HepG2 (cell line): ENCODE results near the gene PET100. TPM values are rescaled to one million over a fixed set of nuclear protein-coding genes. Genes with fewer than 3 reads are reported as not detected.

Experiments
- ATAC-seq: fragments of 200-7000 bp; cut with Tn5 transposase; 3 replicates; pipeline ENCODE4 v1.9.1; 2020; ENCODE audit warnings: mild to moderate bottlenecking, moderate library complexity
- BruUV-seq: library from RNA; stranded (reverse); fragments of 400-500 nt; replicated peaks from 2 replicates; lab custom pipeline; 2021; lab: Mats Ljungman, UMichigan
- CTCF ChIA-PET: fragments of 300-600 bp; formaldehyde crosslinking; extraction: SDS; loops from one replicate; lab custom pipeline; 2021; ENCODE audit warnings: low total read pairs, inconsistent platforms, low intra/inter-chr PET ratio; lab: Yijun Ruan, JAX
- POLR2A ChIA-PET: fragments of 350-600 bp; sonication (Branson Sonifier 250); formaldehyde crosslinking; loops from one replicate; lab custom pipeline; 2020; ENCODE audit warnings: antibody characterized with exemption, inconsistent platforms; lab: Yijun Ruan, JAX
- DNase-seq: peaks from one replicate; pipeline ENCODE4 v3.0.0-alpha.2; 2015; ENCODE audit warnings: low spot score
- FAIRE-seq: peaks from 3 replicates; lab custom pipeline; 2011; peaks lifted over from hg19 to GRCh38; lab: Jason Lieb, UNC
- H2AFZ ChIP-seq: one replicate; pipeline ENCODE4 v1.6.1; 2011; ENCODE audit warnings: low read length, inconsistent platforms
- H3K27ac ChIP-seq: fragments of 300-600 bp; 3 replicates; pipeline ENCODE4 v1.8.0; 2011; ENCODE audit warnings: mixed run types, mild to moderate bottlenecking, mixed read lengths, low read length, inconsistent platforms; ENCODE audit not compliant: insufficient read depth; ENCODE audit errors: extremely low read length
- H3K27me3 ChIP-seq, 2 experiments: fragments of 200-600 bp in 1 of 2; 2 replicates in 1 of 2; 3 replicates in 1 of 2; pipeline versions ENCODE4 v1.6.0 to v1.8.0; 2011; ENCODE audit warnings: low read length in 2 of 2, mild to moderate bottlenecking in 2 of 2, moderate library complexity in 2 of 2, inconsistent platforms in 1 of 2; ENCODE audit not compliant: insufficient read depth in 2 of 2, control insufficient read depth in 1 of 2
- H3K36me3 ChIP-seq, 2 experiments: fragments of 200-600 bp in 1 of 2; replicated peaks in 1 of 2; 2 replicates in 1 of 2; 3 replicates in 1 of 2; pipeline versions ENCODE4 v1.5.1 to v1.8.0; 2011; ENCODE audit warnings: low read length in 2 of 2, inconsistent platforms in 1 of 2; ENCODE audit not compliant: insufficient read depth in 2 of 2, control insufficient read depth in 1 of 2
- H3K4me1 ChIP-seq: 2 replicates; pipeline ENCODE4 v1.5.1; 2012; ENCODE audit warnings: low read length, inconsistent platforms; ENCODE audit not compliant: insufficient read depth
- H3K4me2 ChIP-seq: 2 replicates; pipeline ENCODE4 v1.6.0; 2011; ENCODE audit warnings: low read depth, low read length, inconsistent platforms
- H3K4me3 ChIP-seq, 3 experiments: fragments of 200-600 bp in 1 of 3; sonication (generic), shearing (Covaris generic) in 1 of 3; replicated peaks in 1 of 3; 2 replicates each; pipeline ENCODE4 v1.5.1; 2011 to 2016; ENCODE audit warnings: low read length in 3 of 3, inconsistent platforms in 2 of 3, low read depth in 2 of 3, mild to moderate bottlenecking in 2 of 3, control low read depth in 1 of 3, mixed read lengths in 1 of 3; ENCODE audit not compliant: insufficient read depth in 1 of 3
- H3K79me2 ChIP-seq: one replicate; pipeline ENCODE4 v1.6.1; 2011; ENCODE audit warnings: low read length, inconsistent platforms; ENCODE audit not compliant: insufficient read depth
- H3K9ac ChIP-seq: 2 replicates; pipeline ENCODE4 v1.6.0; 2011; ENCODE audit warnings: mild to moderate bottlenecking, low read depth, low read length, inconsistent platforms; ENCODE audit not compliant: insufficient read depth
- H3K9me3 ChIP-seq: 2 replicates; pipeline ENCODE4 v1.5.1; 2012; ENCODE audit warnings: mild to moderate bottlenecking, low read length
- H4K20me1 ChIP-seq: 2 replicates; pipeline ENCODE4 v1.6.0; 2011; ENCODE audit warnings: inconsistent platforms, mild to moderate bottlenecking, low read length, moderate library complexity; ENCODE audit not compliant: insufficient read depth
- CCAR2 ChIP-seq: fragments of 200-400 bp; formaldehyde crosslinking; optimal IDR thresholded peaks from 2 replicates; pipeline ENCODE3; 2018; ENCODE audit warnings: low read depth, mild to moderate bottlenecking, low read length, moderate library complexity
- HMG20B ChIP-seq: conservative IDR thresholded peaks from 2 replicates; pipeline ENCODE4 v1.6.1; 2016; ENCODE audit warnings: missing genetic modification reagents, missing compliant biosample characterization
- KDM2A ChIP-seq: sonication (generic); formaldehyde crosslinking; IDR thresholded peaks from 2 replicates; pipeline ENCODE4 v1.4.0; 2020; ENCODE audit warnings: low read depth, missing genetic modification reagents, borderline replicate concordance
- NFATC3 ChIP-seq: sonication (generic); formaldehyde crosslinking; IDR thresholded peaks from 2 replicates; pipeline ENCODE4 v1.5.1; 2020; ENCODE audit warnings: mild to moderate bottlenecking, missing genetic modification reagents
- NFIC ChIP-seq: IDR thresholded peaks from 2 replicates; pipeline ENCODE4 v1.6.1; 2012; ENCODE audit warnings: mild to moderate bottlenecking, low read length, inconsistent platforms
- RELA ChIP-seq: sonication (generic); formaldehyde crosslinking; IDR thresholded peaks from 2 replicates; pipeline ENCODE4 v1.4.0; 2020; ENCODE audit warnings: missing genetic modification reagents
- REXO4 ChIP-seq: sonication (generic); formaldehyde crosslinking; IDR thresholded peaks from 2 replicates; pipeline ENCODE4 v1.8.0; 2022; ENCODE audit warnings: missing genetic modification reagents, mild to moderate bottlenecking, borderline replicate concordance
- ZNF564 ChIP-seq: sonication (generic); formaldehyde crosslinking; IDR thresholded peaks from 2 replicates; pipeline ENCODE4 v1.8.1; 2023; ENCODE audit warnings: mild to moderate bottlenecking, missing genetic modification reagents
- ZNF572 ChIP-seq: sonication (generic); formaldehyde crosslinking; IDR thresholded peaks from 2 replicates; pipeline ENCODE4 v1.5.1; 2020; ENCODE audit warnings: mild to moderate bottlenecking, missing genetic modification reagents
- WGBS: methylation state at CpG from one replicate; pipeline ENCODE4 v1.1.6; 2017; ENCODE audit warnings: low lambda C conversion rate; 5-methylcytosine and 5-hydroxymethylcytosine counted together
- in situ Hi-C: cut with HindIII; loops from 2 replicates; pipeline ENCODE4 v1.10.0; 2017; ENCODE audit warnings: low pct_unique_long_range_greater_than_20kb; ENCODE audit not compliant: extremely low pct_ligation_motif_present
- intact Hi-C: fragments of 100-400 bp; cut with micrococcal nuclease; formaldehyde crosslinking; loops from one replicate; pipeline ENCODE4 v1.10.0; 2022; ENCODE audit not compliant: unreplicated experiment
- polyA plus RNA-seq, 8 experiments: library from polyadenylated mRNA; depleted of rRNA in 3 of 8; stranded (reverse) in 7 of 8; unstranded in 1 of 8; fragments of >200 nt; fragmentation: Illumina TruSeq in 4 of 8; extraction: Trizol in 4 of 8; gene quantifications; 2 replicates each; pipeline versions ENCODE4 v1.2.1 to v1.2.3, GENCODE V29; 2011 to 2016; ENCODE audit warnings: low read depth in 4 of 8, missing spikeins in 1 of 8, mixed read lengths in 1 of 8; ENCODE audit not compliant: insufficient read depth in 1 of 8
- total RNA-seq, 5 experiments: library from RNA; depleted of rRNA; stranded (reverse); fragments of >200 nt; fragmentation: Illumina TruSeq; extraction: Trizol; gene quantifications; 2 replicates each; pipeline ENCODE4 v1.2.3, GENCODE V29; 2016; ENCODE audit warnings: low read depth in 1 of 5
- TF ChIP-seq, protein P1 (sequence below): sonication (generic); formaldehyde crosslinking; conservative IDR thresholded peaks from 2 replicates; pipeline ENCODE4 v1.8.0; 2022; ENCODE audit warnings: mild to moderate bottlenecking, moderate library complexity, missing genetic modification reagents
- TF ChIP-seq, protein P2 (sequence below): sonication (generic); formaldehyde crosslinking; IDR thresholded peaks from 2 replicates; pipeline ENCODE4 v1.5.1; 2020; ENCODE audit warnings: mild to moderate bottlenecking, missing genetic modification reagents
- TF ChIP-seq, protein P3 (sequence below): sonication (generic); formaldehyde crosslinking; IDR thresholded peaks from 2 replicates; pipeline ENCODE4 v1.5.1; 2020; ENCODE audit warnings: missing genetic modification reagents, mild to moderate bottlenecking, borderline replicate concordance
- TF ChIP-seq, protein P4 (sequence below): sonication (generic); formaldehyde crosslinking; IDR thresholded peaks from 2 replicates; pipeline ENCODE4 v1.5.1; 2020; ENCODE audit warnings: mild to moderate bottlenecking, missing genetic modification reagents, moderate library complexity

PET100 gene
- total and polyA plus RNA-seq, 2 of the 13 experiments (the other 11 are each of a cell fraction or from before 2014, with no cell fraction given), result 22.3 to 66.5 TPM

DNA sequence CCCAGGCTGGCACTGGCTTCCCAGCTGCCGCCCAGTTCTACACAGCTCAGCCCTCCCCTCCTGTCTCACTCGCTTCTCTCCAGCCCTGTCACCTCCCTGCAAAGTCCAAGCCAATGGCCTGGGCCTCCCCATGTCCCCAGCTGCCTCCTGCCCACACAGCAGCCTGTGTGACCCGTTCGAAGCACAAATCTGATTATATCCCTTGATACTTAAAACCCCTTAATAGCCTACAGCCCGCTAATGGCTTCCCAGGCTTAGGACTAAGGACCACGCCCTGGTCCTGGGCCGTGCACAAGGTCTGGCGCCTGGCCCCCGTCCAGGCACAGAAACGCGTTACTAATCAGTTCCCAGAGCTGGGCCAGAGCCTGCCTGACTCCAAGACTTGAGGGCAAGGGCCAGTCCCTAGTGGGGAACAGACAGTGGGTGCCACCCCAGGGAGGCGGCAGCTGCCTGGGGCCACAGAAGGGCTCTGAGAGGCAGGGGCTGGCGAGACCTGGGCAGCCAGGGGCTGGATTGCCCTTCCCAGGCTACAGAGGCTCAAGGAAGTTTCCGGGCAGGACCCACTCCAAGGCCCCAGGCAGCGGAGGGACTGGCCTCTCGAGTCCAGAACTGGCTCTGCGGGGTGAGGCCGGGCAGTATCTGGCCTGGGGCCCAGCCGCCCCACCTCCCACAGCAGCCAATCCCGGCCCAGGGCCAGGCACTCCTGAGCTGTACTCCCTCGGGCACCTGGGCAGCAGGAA is 10.7 kb upstream of the PET100 start:
- Histone ChIP-seq H3K4me3 (no peak overlapping the region), H4K20me1 (no peaks in the 10 kb centered on the region), H2AFZ (no peak overlapping the region), H3K79me2 (no peaks in the 10 kb centered on the region), H3K36me3 (peaks cover 24 to 48% of the 10 kb centered on the region in 2 experiments), H3K27ac (peak overlapping the region; percentile 27), H3K9me3 (no peaks in the 10 kb centered on the region), H3K9ac (no peak overlapping the region), H3K4me1 (no peaks in the 10 kb centered on the region; the same call in 1 of the 2 replicates), H3K27me3 (no peaks in the 10 kb centered on the region; a peak in 1 of 5 replicates), H3K4me2 (no peak overlapping the region)
- CTCF ChIA-PET, result no interaction called here
- ATAC-seq, result peak; percentile 6
- no TSS peak for BruUV-seq
- 98% methylated on average over 11 of the region's 21 CpGs for WGBS
- in situ Hi-C loops, result no loop called here
- POLR2A ChIA-PET, result interaction anchor here (1.0 kb wide), 1 partner anchor 14 kb away, joined by 3 read pairs; the partner anchor contains the start of gene PCP2
- no peak for FAIRE-seq
- DNase-seq, result no peak
- intact Hi-C loops, result no loop called here
- TF ChIP-seq ZNF564 (CRISPR knock-in tag) (no peak), NFIC (no peak), ZNF572 (no peak), REXO4 (no peak), HMG20B (no peak), KDM2A (CRISPR knock-in tag) (0 out of 2 replicates have a peak, but pooled peaks have one; percentile 39), NFATC3 (CRISPR knock-in tag) (no peak), RELA (CRISPR knock-in tag) (no peak), CCAR2 (no peak)
- TF ChIP-seq, protein P1, sequence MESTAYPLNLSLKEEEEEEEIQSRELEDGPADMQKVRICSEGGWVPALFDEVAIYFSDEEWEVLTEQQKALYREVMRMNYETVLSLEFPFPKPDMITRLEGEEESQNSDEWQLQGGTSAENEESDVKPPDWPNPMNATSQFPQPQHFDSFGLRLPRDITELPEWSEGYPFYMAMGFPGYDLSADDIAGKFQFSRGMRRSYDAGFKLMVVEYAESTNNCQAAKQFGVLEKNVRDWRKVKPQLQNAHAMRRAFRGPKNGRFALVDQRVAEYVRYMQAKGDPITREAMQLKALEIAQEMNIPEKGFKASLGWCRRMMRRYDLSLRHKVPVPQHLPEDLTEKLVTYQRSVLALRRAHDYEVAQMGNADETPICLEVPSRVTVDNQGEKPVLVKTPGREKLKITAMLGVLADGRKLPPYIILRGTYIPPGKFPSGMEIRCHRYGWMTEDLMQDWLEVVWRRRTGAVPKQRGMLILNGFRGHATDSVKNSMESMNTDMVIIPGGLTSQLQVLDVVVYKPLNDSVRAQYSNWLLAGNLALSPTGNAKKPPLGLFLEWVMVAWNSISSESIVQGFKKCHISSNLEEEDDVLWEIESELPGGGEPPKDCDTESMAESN, result no peak
- TF ChIP-seq, protein P2, sequence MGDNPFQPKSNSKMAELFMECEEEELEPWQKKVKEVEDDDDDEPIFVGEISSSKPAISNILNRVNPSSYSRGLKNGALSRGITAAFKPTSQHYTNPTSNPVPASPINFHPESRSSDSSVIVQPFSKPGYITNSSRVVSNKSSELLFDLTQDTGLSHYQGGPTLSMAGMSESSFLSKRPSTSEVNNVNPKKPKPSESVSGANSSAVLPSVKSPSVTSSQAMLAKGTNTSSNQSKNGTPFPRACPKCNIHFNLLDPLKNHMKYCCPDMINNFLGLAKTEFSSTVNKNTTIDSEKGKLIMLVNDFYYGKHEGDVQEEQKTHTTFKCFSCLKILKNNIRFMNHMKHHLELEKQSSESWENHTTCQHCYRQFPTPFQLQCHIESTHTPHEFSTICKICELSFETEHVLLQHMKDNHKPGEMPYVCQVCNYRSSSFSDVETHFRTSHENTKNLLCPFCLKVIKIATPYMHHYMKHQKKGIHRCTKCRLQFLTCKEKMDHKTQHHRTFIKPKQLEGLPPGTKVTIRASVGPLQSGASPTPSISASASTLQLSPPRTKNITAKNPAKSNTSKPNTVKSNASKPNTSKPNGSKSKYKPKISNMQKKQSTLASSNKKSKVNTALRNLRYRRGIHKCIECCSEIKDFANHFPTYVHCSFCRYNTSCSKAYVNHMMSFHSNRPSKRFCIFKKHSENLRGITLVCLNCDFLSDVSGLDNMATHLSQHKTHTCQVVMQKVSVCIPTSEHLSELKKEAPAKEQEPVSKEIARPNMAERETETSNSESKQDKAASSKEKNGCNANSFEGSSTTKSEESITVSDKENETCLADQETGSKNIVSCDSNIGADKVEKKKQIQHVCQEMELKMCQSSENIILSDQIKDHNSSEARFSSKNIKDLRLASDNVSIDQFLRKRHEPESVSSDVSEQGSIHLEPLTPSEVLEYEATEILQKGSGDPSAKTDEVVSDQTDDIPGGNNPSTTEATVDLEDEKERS (CRISPR knock-in tag), result no peak
- TF ChIP-seq, protein P3, sequence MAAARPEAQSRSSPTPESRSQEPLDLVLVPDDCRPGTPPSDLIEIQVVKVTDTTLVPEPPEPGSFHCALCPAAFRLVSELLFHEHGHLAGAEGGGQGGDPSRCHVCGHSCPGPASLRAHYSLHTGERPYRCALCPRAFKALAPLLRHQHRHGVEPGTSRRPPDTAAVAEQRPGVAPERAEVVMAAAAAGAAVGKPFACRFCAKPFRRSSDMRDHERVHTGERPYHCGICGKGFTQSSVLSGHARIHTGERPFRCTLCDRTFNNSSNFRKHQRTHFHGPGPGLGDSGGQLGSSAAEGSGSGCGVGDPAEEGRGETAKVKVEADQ (CRISPR knock-in tag), result no peak
- TF ChIP-seq, protein P4, sequence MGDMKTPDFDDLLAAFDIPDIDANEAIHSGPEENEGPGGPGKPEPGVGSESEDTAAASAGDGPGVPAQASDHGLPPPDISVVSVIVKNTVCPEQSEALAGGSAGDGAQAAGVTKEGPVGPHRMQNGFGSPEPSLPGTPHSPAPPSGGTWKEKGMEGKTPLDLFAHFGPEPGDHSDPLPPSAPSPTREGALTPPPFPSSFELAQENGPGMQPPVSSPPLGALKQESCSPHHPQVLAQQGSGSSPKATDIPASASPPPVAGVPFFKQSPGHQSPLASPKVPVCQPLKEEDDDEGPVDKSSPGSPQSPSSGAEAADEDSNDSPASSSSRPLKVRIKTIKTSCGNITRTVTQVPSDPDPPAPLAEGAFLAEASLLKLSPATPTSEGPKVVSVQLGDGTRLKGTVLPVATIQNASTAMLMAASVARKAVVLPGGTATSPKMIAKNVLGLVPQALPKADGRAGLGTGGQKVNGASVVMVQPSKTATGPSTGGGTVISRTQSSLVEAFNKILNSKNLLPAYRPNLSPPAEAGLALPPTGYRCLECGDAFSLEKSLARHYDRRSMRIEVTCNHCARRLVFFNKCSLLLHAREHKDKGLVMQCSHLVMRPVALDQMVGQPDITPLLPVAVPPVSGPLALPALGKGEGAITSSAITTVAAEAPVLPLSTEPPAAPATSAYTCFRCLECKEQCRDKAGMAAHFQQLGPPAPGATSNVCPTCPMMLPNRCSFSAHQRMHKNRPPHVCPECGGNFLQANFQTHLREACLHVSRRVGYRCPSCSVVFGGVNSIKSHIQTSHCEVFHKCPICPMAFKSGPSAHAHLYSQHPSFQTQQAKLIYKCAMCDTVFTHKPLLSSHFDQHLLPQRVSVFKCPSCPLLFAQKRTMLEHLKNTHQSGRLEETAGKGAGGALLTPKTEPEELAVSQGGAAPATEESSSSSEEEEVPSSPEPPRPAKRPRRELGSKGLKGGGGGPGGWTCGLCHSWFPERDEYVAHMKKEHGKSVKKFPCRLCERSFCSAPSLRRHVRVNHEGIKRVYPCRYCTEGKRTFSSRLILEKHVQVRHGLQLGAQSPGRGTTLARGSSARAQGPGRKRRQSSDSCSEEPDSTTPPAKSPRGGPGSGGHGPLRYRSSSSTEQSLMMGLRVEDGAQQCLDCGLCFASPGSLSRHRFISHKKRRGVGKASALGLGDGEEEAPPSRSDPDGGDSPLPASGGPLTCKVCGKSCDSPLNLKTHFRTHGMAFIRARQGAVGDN (CRISPR knock-in tag), result peak; percentile 32; the same call in 1 of the 2 replicates
